ENCODE results near the gene MAN1A1.

Gene MAN1A1

GRCh38 chr6:119231394-119231793, 118.2 kb downstream of the MAN1A1 start:
- no peak overlapping the region for H3K4me3 ChIP-seq (ENCODE audit: insufficient read depth, low read length, poor library complexity, severe bottlenecking)
- H2AFZ ChIP-seq (ENCODE audit: low read depth, low read length, severe bottlenecking), result no peak overlapping the region
- no peaks in the 10 kb centered on the region for H3K79me2 ChIP-seq (ENCODE audit: insufficient read depth, low read length)
- H3K27me3 ChIP-seq (ENCODE audit: low read length), result no peaks in the 10 kb centered on the region
- no peaks in the 10 kb centered on the region for H4K20me1 ChIP-seq (ENCODE audit: low read depth, low read length)
- no peaks in the 10 kb centered on the region for H3K36me3 ChIP-seq (ENCODE audit: low read length)
- H3K9me2 ChIP-seq (replicated peaks; ENCODE audit: insufficient read depth, low read length), result no peaks in the 10 kb centered on the region
- no peak for TF ChIP-seq CTCF (IDR thresholded peaks at IDR 0.05; ENCODE audit: insufficient read depth, low read length, poor library complexity, severe bottlenecking)
- no peak for TF ChIP-seq EZH2phosphoT487 (conservative IDR thresholded peaks at IDR 0.05; ENCODE audit: low read length)
- no peaks in the 10 kb centered on the region for H3F3A ChIP-seq (ENCODE audit: insufficient read depth)
- H3K27ac ChIP-seq (ENCODE audit: low read depth, low read length), result no peak overlapping the region
- no peak overlapping the region for H3K9ac ChIP-seq (ENCODE audit: low read length)
- H3K9me3 ChIP-seq (ENCODE audit: insufficient read depth, low read length), result no peaks in the 10 kb centered on the region
- no peak overlapping the region for H3K4me2 ChIP-seq (ENCODE audit: low read depth, low read length, poor library complexity, severe bottlenecking)

- no peak overlapping the region for H2AFZ ChIP-seq (ENCODE audit: low read depth, low read length, severe bottlenecking)
- H3K9ac ChIP-seq (ENCODE audit: low read length), result no peak overlapping the region
- H3K4me2 ChIP-seq (ENCODE audit: low read depth, low read length, poor library complexity, severe bottlenecking), result no peak overlapping the region
- H3K27me3 ChIP-seq (ENCODE audit: low read length), result no peaks in the 10 kb centered on the region
- H4K20me1 ChIP-seq (ENCODE audit: low read depth, low read length), result no peaks in the 10 kb centered on the region
- H3K27ac ChIP-seq (ENCODE audit: low read depth, low read length), result no peak overlapping the region
- H3K36me3 ChIP-seq (ENCODE audit: low read length), result no peaks in the 10 kb centered on the region
- TF ChIP-seq CTCF (IDR thresholded peaks at IDR 0.05; ENCODE audit: insufficient read depth, low read length, poor library complexity, severe bottlenecking), result no peak
- no peak for TF ChIP-seq EZH2phosphoT487 (conservative IDR thresholded peaks at IDR 0.05; ENCODE audit: low read length)
- H3K4me3 ChIP-seq (ENCODE audit: insufficient read depth, low read length, poor library complexity, severe bottlenecking), result no peak overlapping the region
- no peaks in the 10 kb centered on the region for H3F3A ChIP-seq (ENCODE audit: insufficient read depth)
- H3K9me3 ChIP-seq (ENCODE audit: insufficient read depth, low read length), result no peaks in the 10 kb centered on the region
- no peaks in the 10 kb centered on the region for H3K9me2 ChIP-seq (replicated peaks; ENCODE audit: insufficient read depth, low read length)
- H3K79me2 ChIP-seq (ENCODE audit: insufficient read depth, low read length), result no peaks in the 10 kb centered on the region
Measured at GRCh38 chr6:119230160-119230559, 119.4 kb downstream of the MAN1A1 start.

GRCh38 chr6:119227377-119227776, 122.2 kb downstream of the MAN1A1 start:
- Histone ChIP-seq H3K27me3 (ENCODE audit: low read length) (no peaks in the 10 kb centered on the region), H3K9ac (ENCODE audit: low read length) (no peak overlapping the region), H3K36me3 (ENCODE audit: low read length) (no peaks in the 10 kb centered on the region), H3K27ac (ENCODE audit: low read depth, low read length) (no peak overlapping the region), H3K9me3 (ENCODE audit: insufficient read depth, low read length) (no peaks in the 10 kb centered on the region), H3K9me2 (replicated peaks; ENCODE audit: insufficient read depth, low read length) (no peaks in the 10 kb centered on the region), H3F3A (ENCODE audit: insufficient read depth) (no peaks in the 10 kb centered on the region), H3K4me3 (ENCODE audit: insufficient read depth, low read length, poor library complexity, severe bottlenecking) (no peak overlapping the region), H4K20me1 (ENCODE audit: low read depth, low read length) (no peaks in the 10 kb centered on the region), H2AFZ (ENCODE audit: low read depth, low read length, severe bottlenecking) (no peak overlapping the region), H3K79me2 (ENCODE audit: insufficient read depth, low read length) (no peaks in the 10 kb centered on the region), H3K4me2 (ENCODE audit: low read depth, low read length, poor library complexity, severe bottlenecking) (no peak overlapping the region)
- no peak for TF ChIP-seq EZH2phosphoT487 (conservative IDR thresholded peaks at IDR 0.05; ENCODE audit: low read length)
- TF ChIP-seq CTCF (IDR thresholded peaks at IDR 0.05; ENCODE audit: insufficient read depth, low read length, poor library complexity, severe bottlenecking), result no peak

Measured in SU-DHL-6 (cell line).